HG02588 (cell line): ENCODE results near the gene SH2D7.
A peak's percentile ranks its signal among the peaks of the same experiment; 100 is the strongest.

ENCODE experiments used
- ATAC-seq: cut with Tn5 transposase; IDR thresholded peaks from one replicate; pipeline ENCODE4 v1.9.1; 2021; ENCODE audit warnings: mild to moderate bottlenecking, moderate library complexity; ENCODE audit not compliant: unreplicated experiment

The SH2D7 gene

DNA sequence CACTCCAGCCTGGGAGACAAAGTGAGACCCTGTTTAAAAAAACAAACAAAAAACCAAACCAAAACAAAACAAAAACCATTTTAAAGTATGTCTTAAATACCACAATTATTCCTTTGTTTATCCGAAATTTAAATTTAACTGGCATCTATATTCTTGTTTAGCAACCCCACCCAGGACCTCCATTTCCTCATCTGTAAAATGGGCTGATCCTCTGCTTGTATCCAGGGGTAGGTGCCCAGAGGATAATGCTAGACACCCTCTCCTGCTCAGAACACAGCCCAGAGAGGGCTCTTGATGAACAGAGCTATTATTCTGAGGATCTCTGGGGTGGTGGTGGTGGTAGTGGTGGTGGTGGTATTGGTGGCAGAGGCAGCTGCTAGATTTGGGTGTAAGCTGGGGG is 9.8 kb downstream of the SH2D7 start:
- ATAC-seq, result no peak

DNA sequence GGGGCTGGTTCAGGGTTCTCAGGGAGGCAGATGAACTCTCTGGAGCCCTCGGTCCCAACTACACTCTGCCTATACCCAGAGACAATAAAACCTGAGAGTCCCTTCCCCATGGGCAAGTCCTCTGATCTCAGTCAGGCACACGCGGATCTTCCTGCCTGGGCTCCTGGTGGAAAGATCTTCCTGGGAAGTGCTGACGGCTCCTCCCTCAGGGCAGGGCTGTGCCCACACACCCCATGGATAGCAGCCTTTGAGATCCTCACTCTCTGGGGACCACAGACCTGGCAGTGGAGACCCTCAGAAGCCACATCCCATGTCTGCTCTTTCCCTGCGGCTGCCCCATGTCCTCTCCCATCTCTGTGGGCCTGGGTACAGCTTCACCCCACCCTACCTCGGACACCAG is 10.4 kb downstream of the SH2D7 start:
- ATAC-seq, result no peak

DNA sequence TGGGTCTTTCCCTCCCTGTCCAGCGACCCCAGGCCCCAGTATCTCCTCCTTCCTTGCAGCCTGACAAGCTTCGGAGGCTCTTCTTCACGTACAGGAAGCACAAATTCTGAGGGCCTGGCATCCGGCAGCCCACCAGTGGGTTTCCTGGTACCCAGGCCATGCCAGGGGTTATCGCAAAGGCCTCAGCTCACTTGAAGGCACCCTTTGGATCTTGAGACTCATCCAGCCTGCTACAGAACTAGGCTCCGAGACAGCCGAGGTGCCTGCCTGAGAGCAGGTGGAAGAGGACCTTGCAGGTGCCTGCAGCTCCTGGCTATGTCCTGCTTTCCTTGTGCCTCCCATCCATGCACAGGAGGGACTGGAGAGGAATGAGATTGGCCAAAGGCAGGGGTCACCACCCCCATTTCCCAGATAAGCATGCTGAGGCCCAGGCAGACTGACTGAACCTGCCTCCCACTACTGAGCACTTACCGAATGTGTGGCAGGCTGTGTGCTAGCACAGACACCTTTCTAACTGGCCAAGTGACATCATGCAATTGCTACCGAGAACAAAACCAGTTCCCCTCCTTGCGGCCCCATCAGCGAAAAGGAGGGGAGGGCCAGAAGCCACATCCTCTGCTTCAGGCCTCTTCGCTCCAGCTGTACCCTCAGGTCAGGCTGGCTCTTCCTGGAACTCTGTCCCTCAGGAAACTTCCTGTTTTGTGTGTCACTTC is 11.2 kb downstream of the SH2D7 start:
- ATAC-seq, result peak; percentile 58

DNA sequence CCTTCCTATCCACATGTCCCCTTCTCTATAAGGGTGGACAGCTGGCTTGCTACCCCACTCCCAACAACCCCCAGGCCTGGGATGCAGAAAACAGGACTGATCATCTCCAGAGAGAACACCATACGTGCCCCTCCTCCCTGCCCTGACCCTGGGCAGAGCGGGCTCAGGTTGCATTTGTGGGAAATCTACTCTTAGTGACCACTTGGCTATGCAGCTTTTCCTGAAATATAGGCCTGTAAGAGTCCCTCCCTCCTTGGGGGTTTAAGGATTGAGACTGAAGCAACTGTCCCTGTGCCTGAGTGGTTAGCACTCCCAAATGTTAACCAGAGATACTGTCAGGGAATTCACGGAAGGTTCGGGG is 11.7 kb downstream of the SH2D7 start:
- no peak for ATAC-seq

DNA sequence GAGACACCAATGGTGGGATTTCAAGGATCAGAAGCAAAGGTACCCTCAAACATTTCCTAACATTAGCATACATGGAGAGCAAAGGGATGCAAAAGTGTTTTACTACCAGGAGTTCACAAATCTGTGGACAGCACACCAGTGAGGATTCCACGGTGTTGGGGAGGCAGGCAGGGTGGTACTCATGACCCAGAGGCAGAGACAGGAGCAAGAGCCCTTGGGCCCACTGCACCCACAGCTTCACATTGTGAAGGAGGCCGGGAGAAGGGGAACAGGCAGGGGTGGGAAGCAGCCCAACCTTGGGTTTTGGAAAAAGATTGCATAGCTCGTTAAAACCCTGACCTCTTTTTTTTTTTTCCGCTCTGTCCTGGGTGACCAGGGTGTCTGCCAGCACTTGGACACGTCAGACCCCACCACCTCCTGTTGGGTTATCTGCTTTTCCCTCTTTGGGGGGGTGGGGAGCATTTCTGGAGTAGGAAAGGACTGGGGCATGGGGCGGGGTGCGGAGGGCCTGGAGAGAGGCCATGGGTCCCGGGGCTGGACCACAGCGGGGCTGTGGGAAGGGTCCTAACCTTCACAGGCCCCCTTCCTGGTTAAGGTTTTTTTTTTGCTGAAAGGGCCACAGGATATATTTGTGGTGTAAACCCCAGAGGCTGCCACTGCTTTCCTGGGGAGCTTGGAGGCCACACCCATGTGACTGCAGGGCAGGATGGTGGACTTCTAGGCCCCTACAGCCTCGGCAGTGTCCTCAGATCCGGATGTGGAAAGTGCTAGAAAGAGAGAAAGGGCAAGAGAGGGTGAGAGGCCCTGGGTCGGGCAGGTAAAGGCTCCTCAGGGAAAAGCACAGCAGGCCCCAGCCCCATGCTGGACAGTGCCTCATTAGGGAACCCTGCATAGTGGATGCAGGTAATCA is 12.5 kb downstream of the SH2D7 start:
- ATAC-seq, result no peak

DNA sequence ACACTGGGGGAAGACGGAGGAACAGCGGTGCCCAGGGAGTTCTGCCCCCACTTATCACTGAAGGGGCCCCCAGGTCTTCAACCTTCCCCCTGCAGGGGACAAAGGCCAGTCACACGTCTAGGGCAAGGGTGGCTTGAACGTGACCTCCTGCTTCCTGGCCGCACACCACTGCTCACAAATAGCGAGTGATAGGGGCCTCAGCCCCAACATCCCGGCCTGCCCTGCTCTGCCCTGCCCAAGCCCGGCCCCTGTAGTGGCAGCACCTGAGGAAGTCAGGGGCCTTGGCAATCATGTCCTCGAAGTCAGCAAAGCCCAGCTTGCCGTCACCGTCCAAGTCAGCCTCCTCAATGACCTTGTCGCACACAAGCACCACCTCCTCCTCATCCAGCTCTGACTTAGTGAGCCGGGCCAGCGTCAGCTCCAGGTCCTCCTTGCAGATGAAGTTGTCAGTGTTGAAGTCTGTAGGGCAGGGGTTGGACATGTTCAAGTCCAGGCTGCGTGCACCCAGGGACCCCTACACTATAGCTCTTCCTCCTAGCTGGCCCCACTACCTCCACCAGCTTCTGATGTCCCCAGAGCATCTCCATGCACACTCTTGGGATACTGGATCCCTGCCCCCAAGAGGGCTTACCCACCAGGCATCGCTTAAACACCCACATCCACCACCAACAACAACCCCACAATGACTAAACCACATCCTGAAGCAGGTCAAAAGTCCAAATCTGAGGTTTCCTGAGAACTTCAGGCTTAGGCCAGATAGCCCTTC is 13.3 kb downstream of the SH2D7 start:
- no peak for ATAC-seq

DNA sequence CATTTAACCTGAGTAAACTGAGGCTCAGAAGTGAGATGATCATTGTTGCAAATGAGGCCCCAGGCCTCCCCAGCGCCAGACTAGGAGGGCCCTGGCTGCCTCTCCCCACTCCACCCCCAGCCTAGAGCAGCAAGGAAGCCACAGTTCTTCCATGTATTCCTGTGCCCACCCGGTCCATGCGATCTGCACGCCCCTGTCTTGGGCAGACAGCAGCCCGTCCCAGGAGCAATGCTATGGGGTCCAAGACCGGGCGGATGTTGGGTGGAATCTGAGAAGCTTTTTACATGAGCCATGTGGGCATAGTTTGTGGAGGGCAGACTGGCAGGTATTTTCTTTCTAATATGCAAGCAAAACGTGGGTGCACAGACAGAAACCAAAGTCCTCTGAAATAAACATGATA is 15.1 kb downstream of the SH2D7 start:
- ATAC-seq, result no peak

DNA sequence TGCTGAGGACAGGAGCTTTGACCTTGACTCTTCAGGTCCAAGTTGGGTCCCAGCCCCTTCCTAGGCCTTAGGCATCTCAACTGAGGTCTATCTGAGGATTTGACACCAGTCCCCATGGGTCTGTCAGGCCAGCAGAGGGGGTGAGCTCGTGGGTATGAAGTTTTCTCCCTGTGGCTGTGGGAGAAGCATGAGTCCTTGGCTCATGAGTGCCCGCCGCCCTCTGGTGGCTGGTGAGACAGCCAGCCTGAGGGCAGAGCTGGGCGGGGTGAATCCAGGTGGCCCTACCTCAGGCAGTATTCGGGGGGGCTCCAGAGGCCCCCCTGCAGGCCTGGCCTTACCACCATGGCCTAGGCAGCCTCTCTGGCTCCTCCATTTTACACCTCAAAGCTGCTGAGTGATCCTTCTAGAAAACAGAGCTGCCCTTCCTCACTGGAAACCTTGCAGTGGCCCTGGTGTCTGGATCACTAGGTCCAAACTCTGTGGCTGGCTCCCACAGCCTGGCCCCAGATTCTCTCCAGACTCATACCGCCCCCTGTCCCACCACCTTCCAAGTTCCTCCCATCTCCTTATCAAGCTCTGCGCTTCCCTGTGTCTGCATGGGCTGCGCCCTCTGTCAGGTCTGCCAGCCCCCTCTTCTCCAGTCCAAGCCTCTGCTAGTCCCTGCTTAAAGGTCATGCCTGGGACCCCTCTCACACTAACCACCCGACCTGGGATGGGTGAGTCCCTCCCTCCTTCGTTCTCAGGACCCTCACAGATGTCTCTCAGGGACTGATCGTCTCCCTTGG is 16.1 kb downstream of the SH2D7 start:
- ATAC-seq, result no peak

DNA sequence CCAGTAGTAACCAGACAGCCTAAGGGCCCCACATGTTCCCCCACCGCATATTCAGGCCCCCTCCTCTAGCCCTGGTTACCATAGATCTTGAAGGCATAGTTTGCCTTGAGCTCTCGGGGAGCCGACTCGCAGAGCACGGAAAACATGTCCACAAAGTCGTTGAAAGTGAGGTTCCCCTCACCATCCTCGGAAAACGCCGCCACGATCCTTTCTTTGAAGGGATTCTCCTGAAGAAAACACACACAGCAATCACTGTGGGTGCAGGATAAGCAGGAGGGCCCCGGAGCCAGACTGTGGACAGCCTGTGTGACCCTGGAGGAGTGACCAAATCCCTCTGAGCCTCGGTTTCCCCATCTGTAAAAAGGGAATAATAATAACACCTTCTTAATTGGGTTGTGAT is 16.8 kb downstream of the SH2D7 start:
- ATAC-seq, result no peak

DNA sequence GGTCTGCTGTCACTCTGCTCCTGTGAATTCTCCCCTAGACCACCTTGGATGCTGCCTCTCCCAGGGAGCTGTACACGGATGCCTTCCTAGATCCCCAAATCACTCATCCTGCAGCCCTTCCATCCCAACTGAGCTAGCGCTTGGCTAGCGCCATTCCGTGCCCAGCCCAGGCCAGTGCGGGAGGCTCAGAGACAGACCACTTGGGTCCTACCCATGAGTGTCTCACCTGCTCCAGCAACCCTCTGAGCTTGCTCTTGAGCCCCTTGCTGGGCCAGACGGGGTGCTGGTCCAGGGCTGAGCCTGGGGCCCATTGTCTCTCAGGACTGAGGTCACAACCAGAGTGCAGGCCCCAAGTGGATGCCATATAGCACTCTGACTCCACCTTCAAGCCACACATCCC is 17.7 kb downstream of the SH2D7 start:
- ATAC-seq, result no peak

DNA sequence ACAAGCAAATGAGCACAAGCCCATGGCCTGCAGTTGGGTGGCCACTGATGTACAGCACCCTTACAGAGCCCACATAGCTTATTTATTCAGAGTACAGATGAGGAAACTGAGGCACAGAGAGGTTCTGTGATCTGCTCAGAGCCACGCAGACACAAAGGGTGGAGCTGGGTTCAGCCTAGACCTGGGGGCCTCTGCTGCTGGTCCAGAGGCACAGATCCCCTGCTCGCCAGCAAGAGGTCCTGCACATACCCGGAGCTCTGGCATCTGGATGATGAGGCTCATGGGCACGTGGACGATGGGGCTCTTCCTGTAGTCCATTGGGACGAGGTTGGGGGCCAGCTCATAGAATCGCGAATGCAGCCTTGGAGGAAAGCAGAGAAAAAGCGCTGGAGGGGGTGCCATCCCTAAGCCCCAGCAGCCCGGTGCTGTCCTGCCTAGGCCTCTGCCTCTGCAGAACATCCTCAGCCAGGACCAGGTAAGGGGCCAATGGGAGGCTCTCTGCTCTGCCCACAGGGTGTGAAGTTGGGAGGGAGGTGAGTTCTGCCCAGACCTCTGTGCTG is 18.6 kb downstream of the SH2D7 start:
- no peak for ATAC-seq

DNA sequence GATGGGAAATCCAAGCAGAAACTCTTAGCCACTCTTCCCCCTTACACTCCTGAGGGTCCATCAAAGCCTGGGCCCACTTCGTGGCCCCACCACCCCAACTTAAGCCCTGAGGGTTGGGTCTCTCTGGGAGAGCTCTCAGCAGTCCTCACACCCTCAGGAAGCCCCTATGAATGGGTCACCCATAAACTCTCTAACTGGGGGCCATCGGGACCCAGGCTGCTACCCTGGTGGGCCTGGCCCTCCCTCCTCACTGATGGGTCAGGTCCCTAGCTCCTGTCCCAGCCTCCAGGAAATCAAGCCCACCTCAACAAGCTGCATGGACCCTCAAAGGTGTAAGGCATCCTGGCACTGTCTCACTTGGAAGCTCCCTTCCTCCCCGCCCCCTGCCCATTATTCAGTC is 19.4 kb downstream of the SH2D7 start:
- ATAC-seq, result no peak

DNA sequence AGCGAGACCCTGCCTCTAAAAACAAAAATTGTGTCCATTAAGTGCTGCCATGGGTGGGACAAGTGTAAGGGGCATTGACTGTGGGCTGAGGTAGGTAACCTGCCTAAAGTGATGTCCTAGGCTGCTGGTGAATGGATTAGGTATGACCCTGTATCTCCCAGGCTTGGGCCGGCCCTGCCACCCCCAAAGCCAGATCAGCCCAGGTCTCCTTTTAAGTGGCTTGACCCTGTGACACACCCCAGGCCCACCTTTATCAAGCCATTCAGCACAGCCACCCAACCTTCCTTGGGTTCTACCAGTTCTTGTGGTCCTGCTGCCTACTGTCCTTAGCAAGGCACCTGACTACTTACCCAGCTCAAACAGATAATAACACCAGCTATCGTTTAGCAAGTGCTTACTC is 20.2 kb downstream of the SH2D7 start:
- no peak for ATAC-seq

DNA sequence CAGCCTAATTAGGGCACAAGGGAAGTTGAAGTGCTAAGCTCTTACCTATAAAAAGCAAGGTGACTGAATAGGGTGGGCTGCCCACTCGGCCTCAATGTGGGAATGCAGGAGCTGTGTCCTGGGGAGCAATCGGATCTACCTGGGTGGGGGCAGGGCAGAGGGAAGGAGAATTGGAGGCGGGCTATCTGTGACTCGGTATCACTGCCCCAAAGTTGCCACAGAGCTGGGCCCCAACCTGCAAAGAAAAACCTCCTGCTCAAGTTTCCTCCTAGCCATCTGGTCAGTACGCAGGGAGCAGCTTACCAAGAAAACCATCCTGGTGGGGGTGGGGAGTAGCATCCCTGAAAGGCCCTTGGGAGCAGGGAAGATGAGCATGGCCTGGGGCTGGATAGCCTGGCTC is 28.2 kb downstream of the SH2D7 start:
- no peak for ATAC-seq

DNA sequence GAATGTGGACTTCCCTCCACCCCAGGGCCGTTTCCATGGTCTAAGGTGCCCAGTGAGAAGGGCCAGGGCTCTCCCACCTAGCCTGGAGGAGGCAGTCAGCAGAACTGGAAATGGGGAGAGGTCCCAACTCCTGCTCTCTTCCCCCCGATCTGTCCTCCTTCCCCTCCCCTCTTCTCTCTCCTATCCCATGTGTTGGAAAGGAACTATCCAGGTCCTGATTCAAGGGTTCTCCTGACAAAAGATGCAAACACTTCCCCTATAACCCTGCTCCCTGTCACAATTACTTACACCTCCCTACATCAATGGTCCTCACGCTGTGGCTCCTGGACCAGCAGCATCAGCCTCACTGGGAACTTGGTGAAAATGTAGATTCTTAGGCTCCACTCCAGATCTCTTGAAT is 32.9 kb downstream of the SH2D7 start:
- no peak for ATAC-seq

DNA sequence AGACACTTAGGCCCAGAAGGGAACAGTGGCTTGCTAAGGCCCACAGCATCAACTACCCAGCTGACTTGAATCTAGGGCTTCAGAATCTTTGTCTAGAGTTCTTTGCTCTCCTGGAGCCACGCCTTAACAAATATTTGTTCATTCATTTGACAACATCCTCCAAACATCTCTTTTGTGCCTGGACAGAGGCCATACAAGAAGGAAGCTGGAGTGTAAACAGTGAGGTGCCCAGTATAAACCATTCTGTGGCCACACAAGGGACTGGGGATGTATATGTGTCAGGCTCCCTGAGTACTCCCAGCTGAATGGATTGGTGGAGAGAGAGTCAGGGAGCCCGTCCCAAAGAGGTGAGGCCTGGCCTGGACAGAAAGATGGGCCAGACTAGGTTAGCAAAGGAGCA is 35.5 kb downstream of the SH2D7 start:
- no peak for ATAC-seq

DNA sequence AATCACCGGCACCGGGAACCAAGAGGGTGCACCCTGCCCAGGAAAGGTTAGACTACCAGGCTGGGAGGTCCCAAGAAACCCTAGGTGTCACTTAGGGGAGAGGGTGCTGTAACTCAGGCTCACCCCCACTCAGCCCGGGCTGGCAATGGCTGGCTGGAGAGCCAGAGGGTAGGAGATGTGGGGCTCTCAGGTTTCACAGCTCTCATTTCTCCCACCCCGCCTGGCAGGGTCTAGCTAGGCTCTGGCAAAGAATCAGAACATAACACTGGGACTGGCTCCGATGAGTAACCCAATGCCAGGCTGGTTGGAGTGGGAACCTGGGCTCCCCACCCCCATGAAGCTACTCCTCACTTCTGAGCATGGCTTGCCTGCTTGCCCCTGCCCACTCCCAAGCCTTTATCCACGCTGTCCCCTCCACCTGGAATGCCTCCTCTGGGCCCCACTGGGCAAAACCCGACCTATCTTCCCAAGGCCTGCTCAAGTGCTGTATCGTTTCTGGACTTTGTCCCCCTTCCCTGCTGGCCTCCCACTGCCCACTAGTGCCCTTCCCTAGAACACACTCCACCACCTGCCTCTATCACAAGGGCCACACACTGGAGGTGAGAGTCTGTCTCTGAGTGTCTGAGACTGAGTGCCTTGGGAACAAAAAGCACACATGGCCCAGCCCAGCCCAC is 36.9 kb downstream of the SH2D7 start:
- no peak for ATAC-seq

DNA sequence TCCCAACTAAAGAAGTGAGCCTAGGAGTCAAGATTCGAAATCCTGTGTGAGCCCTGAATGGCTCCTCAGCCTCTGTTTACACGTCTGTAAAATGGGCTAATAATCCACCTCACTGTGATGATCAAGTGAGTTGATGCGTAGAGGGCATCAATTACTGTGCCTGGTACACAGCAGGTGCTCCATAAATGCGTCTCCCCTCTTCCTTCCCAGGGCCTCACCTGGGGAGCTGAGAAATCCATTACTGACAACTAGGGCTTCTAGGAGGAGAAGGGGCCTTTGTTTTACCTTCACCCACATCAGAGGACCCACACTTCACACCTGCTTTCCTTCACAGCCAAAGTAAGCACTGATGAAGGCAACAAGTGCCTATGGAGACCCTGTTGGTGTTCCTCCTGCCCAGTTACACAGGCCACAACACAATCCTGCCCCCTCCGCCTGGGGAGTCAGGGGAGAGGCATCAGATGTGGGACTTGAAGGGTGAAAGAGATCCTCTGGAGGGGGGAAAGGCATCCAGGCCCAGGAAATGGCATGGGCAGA is 37.5 kb downstream of the SH2D7 start:
- ATAC-seq, result no peak

DNA sequence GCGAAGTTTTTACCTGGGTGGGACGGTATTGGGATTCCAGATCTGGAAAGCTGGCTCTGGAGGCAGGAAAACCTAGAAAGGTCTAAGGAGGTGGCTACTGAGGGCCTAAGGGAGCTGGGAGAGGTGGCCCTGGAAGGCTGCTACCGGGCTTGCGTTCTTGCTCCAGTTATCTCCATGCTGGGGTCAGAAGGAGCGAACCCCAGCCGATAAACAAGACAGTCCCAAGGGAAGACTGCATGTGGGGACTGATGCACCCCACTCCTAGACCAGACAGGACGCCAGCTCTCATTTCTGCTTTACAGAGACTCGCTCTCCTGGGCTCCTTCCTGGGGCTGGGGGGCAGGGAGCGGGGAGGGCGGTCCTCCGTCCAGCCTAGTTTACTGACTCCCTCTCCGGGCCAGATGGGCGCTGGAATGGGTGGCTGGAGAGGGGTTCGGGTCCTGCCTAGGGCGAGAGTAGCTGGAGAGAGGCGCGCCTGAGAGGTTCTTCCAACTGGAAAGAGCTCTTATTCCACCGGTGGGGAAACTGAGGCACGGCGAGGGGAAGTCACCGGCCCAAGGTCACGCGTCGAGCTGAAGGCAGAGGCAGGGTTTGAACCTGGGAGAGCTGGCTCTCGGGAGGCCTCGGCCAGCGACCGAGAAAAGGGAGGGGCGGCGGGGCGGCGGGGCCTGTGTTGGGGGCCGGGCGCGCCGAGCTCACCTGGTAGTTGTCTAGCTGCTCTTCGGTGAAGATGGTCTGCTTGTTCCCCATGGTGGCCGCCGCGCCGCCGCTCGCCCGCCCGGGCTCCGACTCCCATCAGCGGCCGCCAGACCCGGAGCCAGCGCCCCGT is 38.3 kb downstream of the SH2D7 start:
- peak; percentile 33 for ATAC-seq
